Measurements from ENCODE around the gene PPP1R36. TPM values are rescaled to one million over a fixed set of nuclear protein-coding genes. Genes with fewer than 3 reads are reported as not detected.

Gene PPP1R36
- total and polyA plus RNA-seq, 2 of the 4 experiments (the other 2 are of a cell fraction) = 0.15 to 0.54 TPM

DNA sequence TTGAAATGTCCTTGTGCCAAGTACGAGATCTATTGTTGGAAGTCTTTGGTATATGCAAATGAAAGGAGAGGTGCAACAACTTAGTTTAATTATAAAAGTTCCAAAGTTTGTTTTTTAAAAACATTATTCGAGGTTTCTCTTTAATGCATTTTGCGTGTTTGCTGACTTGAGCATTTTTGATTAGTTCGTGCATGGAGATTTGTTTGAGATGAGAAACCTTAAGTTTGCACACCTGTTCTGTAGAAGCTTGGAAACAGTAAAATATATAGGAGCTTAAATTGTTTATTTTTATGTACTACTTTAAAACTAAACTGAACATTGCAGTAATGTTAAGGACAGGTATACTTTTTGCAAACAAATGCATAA lies 6.9 kb upstream of the PPP1R36 start:
- H2AK9ac ChIP-seq (replicated peaks; ENCODE audit: low read depth, low read length, poor library complexity) = no peak overlapping the region
- dilution Hi-C loops (cut with HindIII; ENCODE audit: low sequenced_read_pairs, unreplicated experiment) (no loop called here), in situ Hi-C loops (cut with MboI; ENCODE audit: low sequenced_read_pairs) (loop anchor here (5.0 to 25.0 kb wide), 2 partner anchors 89 to 369 kb away; partner anchors contain the start of gene CHURC1), intact Hi-C loops (cut with micrococcal nuclease) (loop anchor here (5.0 kb wide), 1 partner anchor 69 kb away; no protein-coding TSS in a partner anchor)
- H2BK15ac ChIP-seq (ENCODE audit: low read depth, low read length) = no peak overlapping the region
- H3K4ac ChIP-seq (ENCODE audit: low read depth, low read length) = no peak overlapping the region
- no peak overlapping the region for H2BK120ac ChIP-seq (ENCODE audit: low read depth, low read length)
- BruUV-seq (replicated peaks) = no TSS peak
- H4K5ac ChIP-seq (ENCODE audit: low read depth, low read length) = no peak overlapping the region
- peaks cover 11% of the 10 kb centered on the region for H3K9me3 ChIP-seq (ENCODE audit: control insufficient read depth, insufficient read depth, low read length)
- no peak overlapping the region for H2BK5ac ChIP-seq (ENCODE audit: low read depth, low read length, poor library complexity, severe bottlenecking)
- H3K9me1 ChIP-seq (ENCODE audit: insufficient read depth, low read length) = peaks cover 12% of the 10 kb centered on the region; the same call in 1 of the 2 replicates
- H4K8ac ChIP-seq (ENCODE audit: low read depth in 2 of 2, low read length in 2 of 2) = no peak overlapping the region; a peak in 1 of 4 replicates
- H3K79me1 ChIP-seq (ENCODE audit: low read depth in 1 of 2, low read length in 2 of 2) = peaks cover 15 to 27% of the 10 kb centered on the region in 2 experiments; a peak in 3 of 4 replicates
- ChIA-PET POLR2A (ENCODE audit: unreplicated experiment) (interaction anchor here (0.7 kb wide), 1 partner anchor 86 kb away, joined by 4 read pairs; no protein-coding TSS in a partner anchor), CTCF (no interaction called here)
- TF ChIP-seq POLR2A (IDR thresholded peaks at IDR 0.05; ENCODE audit: low read depth, low read length) (no peak), MAFK (IDR thresholded peaks at IDR 0.05; ENCODE audit: low read depth, low read length) (peak; percentile 70)
- no peak for ATAC-seq (ENCODE audit: low read depth)
- H3K4me3 ChIP-seq (ENCODE audit: insufficient read depth, low read depth, low read length) = peak overlapping the region; percentile 67
- H3K18ac ChIP-seq (ENCODE audit: low read depth, low read length) = no peak overlapping the region
- H3K36me3 ChIP-seq (ENCODE audit: control insufficient read depth, insufficient read depth, low read length) = no peaks in the 10 kb centered on the region; the same call in 1 of the 2 replicates
- H3K4me1 ChIP-seq (ENCODE audit: control insufficient read depth, insufficient read depth, low read length) = no peaks in the 10 kb centered on the region; the same call in 1 of the 2 replicates
- H4K20me1 ChIP-seq (ENCODE audit: insufficient read depth, low read length) = no peaks in the 10 kb centered on the region
- H3K4me2 ChIP-seq (ENCODE audit: low read depth, low read length) = peak overlapping the region; percentile 70
- no peak overlapping the region; the same call in 1 of the 2 replicates for H3K23ac ChIP-seq (ENCODE audit: low read depth, low read length)
- no CpG with 5 or more reads among the region's 4 CpGs for WGBS, 2 experiments (ENCODE audit: extremely low coverage in 2 of 2, insufficient read length in 1 of 2)
- no peak for DNase-seq
- no peak overlapping the region for H3K14ac ChIP-seq (replicated peaks; ENCODE audit: low read depth, low read length)
- H4K91ac ChIP-seq (ENCODE audit: insufficient read depth, low read depth, low read length) = no peak overlapping the region
- H2BK20ac ChIP-seq (ENCODE audit: low read depth, low read length) = no peak overlapping the region
- no peak overlapping the region for H3K56ac ChIP-seq (ENCODE audit: extremely low read depth, insufficient read depth, low read length)
- no peak overlapping the region for H3K27ac ChIP-seq (ENCODE audit: insufficient read depth, low read length)
- H3K9ac ChIP-seq (ENCODE audit: low read depth, low read length) = peak overlapping the region; percentile 80; the same call in 1 of the 2 replicates
- H3K27me3 ChIP-seq (ENCODE audit: control insufficient read depth, insufficient read depth, low read length) = no peaks in the 10 kb centered on the region
- H2AFZ ChIP-seq (replicated peaks; ENCODE audit: low read length, poor library complexity) = no peak overlapping the region
- no peak overlapping the region for H2AK5ac ChIP-seq (ENCODE audit: low read depth, low read length)
